Measurements from ENCODE around the gene DOCK1.
"Not testable (repeated sequence)": the region's sequence is repeated elsewhere in the genome, so short reads cannot be mapped to it uniquely, and the experiment has no call there.

Gene DOCK1

GRCh38 chr10:126911301-126911700, 6.1 kb downstream of the DOCK1 start:
- H3K4me1 ChIP-seq (ENCODE audit: control insufficient read depth, insufficient read depth, low read length) = peaks cover 8% of the 10 kb centered on the region; the same call in 1 of the 2 replicates
- no peak overlapping the region for H3K4me3 ChIP-seq (ENCODE audit: low read depth, low read length)
- no peaks in the 10 kb centered on the region for H3K27me3 ChIP-seq (ENCODE audit: control insufficient read depth, insufficient read depth, low read length)
- no peak overlapping the region for H3K9ac ChIP-seq (ENCODE audit: low read depth, low read length)
- no peak overlapping the region for H3K27ac ChIP-seq (ENCODE audit: low read depth, low read length)
- no peaks in the 10 kb centered on the region for H3K9me3 ChIP-seq (ENCODE audit: control insufficient read depth, insufficient read depth, low read length)
- H3K36me3 ChIP-seq (ENCODE audit: control insufficient read depth, insufficient read depth, low read length) = no peaks in the 10 kb centered on the region

- Histone ChIP-seq H3K27me3 (ENCODE audit: control insufficient read depth, insufficient read depth, low read length) (no peaks in the 10 kb centered on the region), H3K4me3 (ENCODE audit: low read depth, low read length) (no peak overlapping the region), H3K9ac (ENCODE audit: low read depth, low read length) (no peak overlapping the region), H3K4me1 (ENCODE audit: control insufficient read depth, insufficient read depth, low read length) (peaks cover 5% of the 10 kb centered on the region; the same call in 1 of the 2 replicates), H3K27ac (ENCODE audit: low read depth, low read length) (no peak overlapping the region), H3K9me3 (ENCODE audit: control insufficient read depth, insufficient read depth, low read length) (no peaks in the 10 kb centered on the region), H3K36me3 (ENCODE audit: control insufficient read depth, insufficient read depth, low read length) (no peaks in the 10 kb centered on the region)
These were observed 8.1 kb downstream of the DOCK1 start for GRCh38 chr10:126913316-126913715.

GRCh38 chr10:126914561-126914960, 9.3 kb downstream of the DOCK1 start:
- H3K9ac ChIP-seq (ENCODE audit: low read depth, low read length) = no peak overlapping the region
- H3K9me3 ChIP-seq (ENCODE audit: control insufficient read depth, insufficient read depth, low read length) = no peaks in the 10 kb centered on the region

GRCh38 chr10:126916952-126917351, 11.7 kb downstream of the DOCK1 start:
- not testable (repeated sequence) for H3K4me1 ChIP-seq (ENCODE audit: control insufficient read depth, insufficient read depth, low read length); H3K27me3 ChIP-seq (ENCODE audit: control insufficient read depth, insufficient read depth, low read length); H3K9ac ChIP-seq (ENCODE audit: low read depth, low read length); H3K9me3 ChIP-seq (ENCODE audit: control insufficient read depth, insufficient read depth, low read length); H3K36me3 ChIP-seq (ENCODE audit: control insufficient read depth, insufficient read depth, low read length); H3K27ac ChIP-seq (ENCODE audit: low read depth, low read length); H3K4me3 ChIP-seq (ENCODE audit: low read depth, low read length)

More at GRCh38 chr10:126914561-126914960, 9.3 kb downstream of the DOCK1 start:
- no peak overlapping the region for H3K27ac ChIP-seq (ENCODE audit: low read depth, low read length)
- H3K27me3 ChIP-seq (ENCODE audit: control insufficient read depth, insufficient read depth, low read length) = no peaks in the 10 kb centered on the region
- no peak overlapping the region for H3K4me3 ChIP-seq (ENCODE audit: low read depth, low read length)
- no peaks in the 10 kb centered on the region for H3K4me1 ChIP-seq (ENCODE audit: control insufficient read depth, insufficient read depth, low read length)
- H3K36me3 ChIP-seq (ENCODE audit: control insufficient read depth, insufficient read depth, low read length) = no peaks in the 10 kb centered on the region

GRCh38 chr10:126917375-126917774, 12.1 kb downstream of the DOCK1 start:
- Histone ChIP-seq H3K27ac (ENCODE audit: low read depth, low read length) (no peak overlapping the region), H3K9me3 (ENCODE audit: control insufficient read depth, insufficient read depth, low read length) (no peaks in the 10 kb centered on the region), H3K9ac (ENCODE audit: low read depth, low read length) (no peak overlapping the region), H3K4me1 (ENCODE audit: control insufficient read depth, insufficient read depth, low read length) (no peaks in the 10 kb centered on the region), H3K4me3 (ENCODE audit: low read depth, low read length) (no peak overlapping the region), H3K36me3 (ENCODE audit: control insufficient read depth, insufficient read depth, low read length) (no peaks in the 10 kb centered on the region), H3K27me3 (ENCODE audit: control insufficient read depth, insufficient read depth, low read length) (no peaks in the 10 kb centered on the region)

- Histone ChIP-seq H3K27me3 (ENCODE audit: control insufficient read depth, insufficient read depth, low read length) (no peaks in the 10 kb centered on the region), H3K4me3 (ENCODE audit: low read depth, low read length) (no peak overlapping the region), H3K27ac (ENCODE audit: low read depth, low read length) (no peak overlapping the region), H3K36me3 (ENCODE audit: control insufficient read depth, insufficient read depth, low read length) (no peaks in the 10 kb centered on the region), H3K4me1 (ENCODE audit: control insufficient read depth, insufficient read depth, low read length) (no peaks in the 10 kb centered on the region), H3K9ac (ENCODE audit: low read depth, low read length) (no peak overlapping the region), H3K9me3 (ENCODE audit: control insufficient read depth, insufficient read depth, low read length) (no peaks in the 10 kb centered on the region)
These were observed 13.0 kb downstream of the DOCK1 start for GRCh38 chr10:126917975-126918908.

GRCh38 chr10:126919426-126919825, 14.2 kb downstream of the DOCK1 start:
- Histone ChIP-seq H3K9me3 (ENCODE audit: control insufficient read depth, insufficient read depth, low read length) (no peaks in the 10 kb centered on the region), H3K27ac (ENCODE audit: low read depth, low read length) (no peak overlapping the region), H3K36me3 (ENCODE audit: control insufficient read depth, insufficient read depth, low read length) (no peaks in the 10 kb centered on the region), H3K27me3 (ENCODE audit: control insufficient read depth, insufficient read depth, low read length) (no peaks in the 10 kb centered on the region), H3K4me3 (ENCODE audit: low read depth, low read length) (no peak overlapping the region), H3K9ac (ENCODE audit: low read depth, low read length) (no peak overlapping the region), H3K4me1 (ENCODE audit: control insufficient read depth, insufficient read depth, low read length) (no peaks in the 10 kb centered on the region)

GRCh38 chr10:126921162-126921561, 15.9 kb downstream of the DOCK1 start:
- no peak overlapping the region for H3K4me3 ChIP-seq (ENCODE audit: low read depth, low read length)

GRCh38 chr10:126921974-126922525, 16.8 kb downstream of the DOCK1 start:
- Histone ChIP-seq H3K36me3 (ENCODE audit: control insufficient read depth, insufficient read depth, low read length) (0 out of 2 replicates have a peak, but pooled peaks cover 4% of the 10 kb centered on the region), H3K4me1 (ENCODE audit: control insufficient read depth, insufficient read depth, low read length) (no peaks in the 10 kb centered on the region)

More at GRCh38 chr10:126921162-126921561, 15.9 kb downstream of the DOCK1 start:
- Histone ChIP-seq H3K4me1 (ENCODE audit: control insufficient read depth, insufficient read depth, low read length) (no peaks in the 10 kb centered on the region), H3K36me3 (ENCODE audit: control insufficient read depth, insufficient read depth, low read length) (no peaks in the 10 kb centered on the region), H3K9me3 (ENCODE audit: control insufficient read depth, insufficient read depth, low read length) (no peaks in the 10 kb centered on the region), H3K27ac (ENCODE audit: low read depth, low read length) (no peak overlapping the region), H3K9ac (ENCODE audit: low read depth, low read length) (no peak overlapping the region), H3K27me3 (ENCODE audit: control insufficient read depth, insufficient read depth, low read length) (no peaks in the 10 kb centered on the region)

GRCh38 chr10:126924180-126924914, 19.1 kb downstream of the DOCK1 start:
- no peaks in the 10 kb centered on the region for H3K9me3 ChIP-seq (ENCODE audit: control insufficient read depth, insufficient read depth, low read length)
- H3K4me1 ChIP-seq (ENCODE audit: control insufficient read depth, insufficient read depth, low read length) = no peaks in the 10 kb centered on the region
- H3K9ac ChIP-seq (ENCODE audit: low read depth, low read length) = no peak overlapping the region
- peaks cover 16% of the 10 kb centered on the region for H3K36me3 ChIP-seq (ENCODE audit: control insufficient read depth, insufficient read depth, low read length)
- H3K27me3 ChIP-seq (ENCODE audit: control insufficient read depth, insufficient read depth, low read length) = no peaks in the 10 kb centered on the region
- no peak overlapping the region for H3K4me3 ChIP-seq (ENCODE audit: low read depth, low read length)
- no peak overlapping the region for H3K27ac ChIP-seq (ENCODE audit: low read depth, low read length)

More at GRCh38 chr10:126921974-126922525, 16.8 kb downstream of the DOCK1 start:
- Histone ChIP-seq H3K27me3 (ENCODE audit: control insufficient read depth, insufficient read depth, low read length) (no peaks in the 10 kb centered on the region), H3K9me3 (ENCODE audit: control insufficient read depth, insufficient read depth, low read length) (no peaks in the 10 kb centered on the region), H3K9ac (ENCODE audit: low read depth, low read length) (no peak overlapping the region), H3K27ac (ENCODE audit: low read depth, low read length) (no peak overlapping the region), H3K4me3 (ENCODE audit: low read depth, low read length) (no peak overlapping the region)

Measured in HUES48 (cell line).